Epithelial cell of prostate (primary cell): ENCODE measurements around the gene MICU1.
"Not testable (repeated sequence)": the region's sequence is repeated elsewhere in the genome, so short reads cannot be mapped to it uniquely, and the experiment has no call there.

ENCODE experiments used
- DNase-seq: peaks from one replicate; pipeline ENCODE4 v3.0.0-alpha.2; 2011; ENCODE audit warnings: low read depth, low spot score
- H3K27ac ChIP-seq: fragments of 450-650 bp; 2 replicates; pipeline ENCODE4 v1.5.1; 2017; ENCODE audit warnings: mild to moderate bottlenecking

Gene MICU1, protein sequence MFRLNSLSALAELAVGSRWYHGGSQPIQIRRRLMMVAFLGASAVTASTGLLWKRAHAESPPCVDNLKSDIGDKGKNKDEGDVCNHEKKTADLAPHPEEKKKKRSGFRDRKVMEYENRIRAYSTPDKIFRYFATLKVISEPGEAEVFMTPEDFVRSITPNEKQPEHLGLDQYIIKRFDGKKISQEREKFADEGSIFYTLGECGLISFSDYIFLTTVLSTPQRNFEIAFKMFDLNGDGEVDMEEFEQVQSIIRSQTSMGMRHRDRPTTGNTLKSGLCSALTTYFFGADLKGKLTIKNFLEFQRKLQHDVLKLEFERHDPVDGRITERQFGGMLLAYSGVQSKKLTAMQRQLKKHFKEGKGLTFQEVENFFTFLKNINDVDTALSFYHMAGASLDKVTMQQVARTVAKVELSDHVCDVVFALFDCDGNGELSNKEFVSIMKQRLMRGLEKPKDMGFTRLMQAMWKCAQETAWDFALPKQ

DNA sequence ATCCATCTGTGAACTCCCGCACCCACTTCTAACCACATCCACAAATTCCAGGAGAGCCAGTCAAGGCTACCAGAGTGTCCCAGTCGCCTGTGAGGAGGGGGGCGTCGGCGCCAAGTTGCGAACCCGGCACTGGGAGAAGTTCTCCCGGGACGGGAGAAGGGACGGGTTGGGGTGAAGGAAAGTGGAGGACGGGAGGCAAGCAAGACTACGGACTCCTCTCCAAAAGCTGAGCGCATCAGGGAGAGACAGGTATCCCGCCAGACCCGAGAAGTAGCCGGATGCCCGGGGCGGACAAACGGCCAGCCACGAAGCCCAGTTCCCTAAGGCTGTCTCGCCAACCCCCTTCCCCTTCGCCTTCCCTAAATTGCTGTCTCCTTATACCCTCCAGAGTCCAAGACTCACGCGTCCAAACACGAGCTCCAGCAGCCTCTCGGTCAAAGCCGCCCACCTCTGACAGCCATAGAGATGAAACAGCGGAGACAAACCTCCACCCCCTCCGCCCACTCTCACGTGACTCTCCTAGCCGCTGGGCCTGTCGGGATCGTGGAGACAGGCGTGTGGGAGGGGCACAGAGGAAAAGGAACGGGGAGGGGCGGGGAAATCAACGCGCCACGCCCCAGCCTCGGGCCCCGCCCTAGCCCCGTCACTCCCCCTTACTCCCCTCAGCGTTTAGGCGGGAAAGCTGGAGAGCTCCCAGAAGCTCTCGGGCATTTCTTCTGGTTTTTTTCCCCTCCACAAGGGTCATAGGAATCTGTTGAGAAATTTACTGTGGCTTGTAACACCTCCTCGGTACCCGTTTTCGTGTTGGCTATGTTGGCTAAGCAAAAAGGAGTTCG is at the start of gene MICU1:
Gene MICU1, minus strand, starts transcription at position 472 of the 836 bp plus-strand sequence. CDS start 59,286 bp downstream, outside the sequence.
- DNase-seq, result peak; percentile 57
- peak within 1 kb of the TSS; percentile 50 for H3K27ac ChIP-seq

DNA sequence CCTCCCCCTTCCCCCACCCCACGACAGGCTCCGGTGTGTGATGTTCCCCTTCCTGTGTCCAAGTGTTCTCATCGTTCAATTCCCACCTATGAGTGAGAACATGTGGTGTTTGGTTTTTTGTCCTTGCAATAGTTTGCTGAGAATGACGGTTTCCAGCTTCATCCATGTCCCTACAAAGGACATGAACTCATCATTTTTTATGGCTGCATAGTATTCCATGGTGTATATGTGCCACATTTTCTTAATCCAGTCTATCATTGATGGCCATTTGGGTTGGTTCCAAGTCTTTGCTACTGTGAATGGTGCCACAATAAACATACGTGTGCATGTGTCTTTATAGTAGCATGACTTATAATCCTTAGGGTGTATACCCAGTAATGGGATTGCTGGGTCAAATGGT is 48.3 kb upstream of the MICU1 start:
- not testable (repeated sequence) for DNase-seq, H3K27ac ChIP-seq

DNA sequence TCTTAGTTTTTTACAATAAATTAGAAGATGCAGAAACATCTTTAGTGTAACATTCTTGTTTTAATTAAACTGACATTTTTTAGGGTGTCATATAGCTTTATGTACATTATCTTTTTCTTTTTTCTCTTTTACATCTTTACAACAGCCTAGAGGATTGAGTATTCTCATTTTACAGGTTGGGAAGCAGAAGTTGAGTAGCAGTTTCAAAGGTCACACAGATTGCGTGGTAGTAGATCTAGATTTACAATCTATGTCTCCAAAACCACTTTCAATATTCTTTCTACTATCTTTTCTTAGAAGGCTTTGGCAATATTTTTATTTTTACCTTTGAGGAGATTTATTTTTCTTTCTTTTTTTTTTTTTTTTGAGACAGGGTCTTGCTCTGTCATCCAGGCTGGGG is 47.4 kb upstream of the MICU1 start:
- DNase-seq, result no peak
- H3K27ac ChIP-seq, result no peak overlapping the region

DNA sequence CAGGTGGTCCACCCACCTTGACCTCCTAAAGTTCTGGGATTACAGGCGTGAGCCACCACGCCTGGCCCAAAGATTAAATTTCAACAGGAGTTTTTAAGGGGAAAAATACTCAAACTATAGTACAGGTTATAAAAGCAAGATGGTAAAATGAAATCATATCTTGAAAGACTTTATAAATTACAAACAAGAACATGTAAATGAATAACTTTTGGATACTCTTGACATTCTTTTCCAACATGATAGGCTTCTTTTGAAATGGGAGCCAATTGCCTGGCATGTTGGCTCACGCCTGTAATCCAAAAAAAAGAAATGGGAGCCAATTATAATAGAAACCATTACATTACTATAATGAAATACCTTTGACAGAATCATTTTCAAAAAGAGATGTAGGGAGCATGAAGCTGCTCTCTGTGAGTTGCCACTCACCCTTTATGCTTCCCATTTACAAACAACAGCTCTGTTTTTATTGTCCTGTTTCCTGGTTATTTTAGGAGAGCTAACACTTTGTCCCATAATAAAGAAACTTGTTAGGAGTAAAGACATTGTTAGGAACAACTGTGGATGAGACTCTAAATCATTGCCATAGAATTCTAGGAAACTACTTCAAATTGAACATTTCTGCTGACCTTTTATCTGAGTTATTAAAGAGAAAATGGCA is 41.5 kb upstream of the MICU1 start:
- DNase-seq, result no peak
- H3K27ac ChIP-seq, result peak overlapping the region; percentile 82

DNA sequence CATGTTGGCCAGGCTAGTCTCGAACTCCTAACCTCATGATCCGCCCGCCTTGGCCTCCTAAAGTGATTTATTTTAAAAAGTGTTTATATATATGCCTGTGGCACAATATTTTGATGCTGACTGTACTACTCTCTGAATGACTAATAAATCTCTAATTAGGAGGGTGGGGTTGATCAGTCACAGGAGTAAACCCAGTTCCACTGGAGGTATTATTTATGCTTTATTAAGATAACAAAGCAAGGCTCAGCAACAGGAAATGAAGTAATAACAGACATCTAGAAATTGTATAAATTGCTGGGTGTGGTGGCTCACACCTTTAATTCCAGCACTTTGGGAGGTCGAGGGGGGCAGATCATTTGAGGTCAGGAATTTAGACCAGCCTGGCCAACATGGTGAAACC is 40.0 kb upstream of the MICU1 start:
- peak overlapping the region; percentile 82 for H3K27ac ChIP-seq
- DNase-seq, result peak; percentile 74

DNA sequence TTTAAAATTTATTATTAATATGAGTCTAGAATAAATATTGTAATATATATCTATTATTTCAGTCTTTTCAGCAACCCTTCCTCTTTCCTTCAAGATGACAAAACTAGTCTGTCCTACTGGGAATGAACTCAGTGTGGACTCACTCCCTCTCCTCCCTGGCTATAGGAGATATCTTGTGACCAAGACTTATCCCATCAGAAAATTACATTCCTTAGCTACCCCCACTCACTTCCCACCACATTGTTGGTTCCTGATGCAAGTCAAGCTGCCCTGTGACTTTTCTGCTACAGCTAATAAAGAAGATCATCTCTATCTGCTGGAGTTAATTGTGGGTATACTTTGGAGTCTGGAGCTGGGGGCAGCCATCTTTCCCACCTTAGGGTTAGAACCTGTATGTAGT is 38.1 kb upstream of the MICU1 start:
- H3K27ac ChIP-seq, result no peak overlapping the region
- DNase-seq, result no peak

DNA sequence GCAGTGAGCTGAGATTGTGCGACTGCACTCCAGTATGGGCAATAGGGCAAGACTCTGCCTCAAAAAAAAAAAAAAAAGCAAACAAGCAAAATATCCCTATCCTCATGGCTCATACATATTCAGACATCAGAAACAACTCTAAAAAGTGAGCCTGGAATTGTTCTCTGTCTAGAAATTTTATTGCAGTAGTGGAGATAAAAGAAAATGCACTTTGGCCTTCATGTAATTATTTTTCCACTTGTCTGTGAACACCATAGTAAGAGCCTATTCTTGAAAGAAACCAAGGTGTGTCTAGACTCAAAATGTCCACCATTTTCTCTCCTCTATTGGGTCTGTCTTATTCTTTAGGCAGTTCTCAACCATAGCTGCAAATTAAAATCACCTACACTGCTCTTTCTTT is 35.6 kb upstream of the MICU1 start:
- H3K27ac ChIP-seq, result no peak overlapping the region
- no peak for DNase-seq

DNA sequence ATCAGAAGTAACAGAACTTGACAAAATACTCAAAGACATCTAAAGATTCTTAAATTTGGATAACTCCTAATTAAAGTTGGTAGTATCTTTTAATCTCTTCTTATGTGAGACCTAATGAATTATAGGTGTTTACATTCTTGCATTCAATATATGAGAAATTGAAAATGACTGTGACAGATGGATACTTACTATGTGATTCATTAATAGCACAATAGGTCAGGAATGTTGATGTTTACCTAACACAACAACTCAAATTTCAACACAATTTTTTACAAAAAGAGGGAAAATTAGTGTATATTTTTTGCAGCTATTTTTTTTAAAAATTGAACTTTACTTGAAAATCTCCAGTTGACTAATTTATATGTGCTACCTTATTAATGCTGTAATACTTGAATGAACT is 34.3 kb upstream of the MICU1 start:
- no peak overlapping the region for H3K27ac ChIP-seq
- DNase-seq, result no peak

DNA sequence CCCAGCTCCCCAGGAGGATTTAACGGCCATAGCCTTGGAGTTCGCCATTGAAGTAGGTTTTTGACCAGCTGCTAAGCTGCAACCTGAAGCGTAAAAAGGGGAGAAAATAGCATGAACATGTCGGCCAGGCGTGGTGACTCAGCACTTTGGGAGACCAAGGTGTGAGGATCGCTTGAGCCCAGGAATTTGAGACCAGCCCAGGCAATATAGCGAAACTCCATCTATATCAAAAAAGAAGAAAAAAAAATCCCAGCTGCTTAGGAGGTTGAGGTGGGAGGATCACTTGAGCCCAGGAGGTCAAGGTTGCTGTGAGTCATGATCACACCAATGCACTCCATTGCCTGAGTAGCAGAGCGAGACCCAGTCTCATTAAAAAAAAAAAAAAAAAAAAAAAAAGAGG is 33.8 kb upstream of the MICU1 start:
- DNase-seq, result no peak
- no peak overlapping the region for H3K27ac ChIP-seq

DNA sequence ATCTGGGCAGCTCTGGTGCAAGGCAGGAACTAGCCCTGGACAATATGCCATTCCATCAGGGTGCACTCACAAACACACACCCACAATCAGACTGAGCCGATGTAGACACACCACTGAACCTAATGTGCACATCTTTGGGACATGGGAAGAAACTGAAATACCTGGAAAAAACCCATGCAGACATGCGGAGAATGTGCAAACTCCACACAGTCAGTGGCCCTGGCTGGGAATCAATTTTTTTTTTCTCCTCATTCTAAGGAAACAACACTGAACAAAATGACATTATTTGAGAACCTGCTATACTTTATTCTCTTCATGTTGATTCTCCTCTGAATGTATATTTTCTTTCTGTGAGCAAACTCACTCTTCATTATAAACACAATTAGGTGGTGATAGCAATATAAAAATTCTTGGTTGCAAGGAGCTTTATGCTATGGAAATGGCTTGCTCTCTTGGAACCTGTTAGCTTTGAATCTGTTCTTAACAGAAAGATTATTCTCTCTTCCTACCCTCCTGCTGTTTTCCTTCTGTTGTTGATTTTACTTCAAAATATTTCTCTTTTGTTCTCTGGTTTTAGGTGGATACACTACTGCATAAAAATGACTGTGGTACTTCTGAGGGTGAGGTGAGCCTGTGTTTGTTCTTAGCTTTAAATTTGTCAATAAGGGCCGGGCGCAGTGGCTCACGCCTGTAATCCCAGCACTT is 33.0 kb upstream of the MICU1 start:
- no peak overlapping the region for H3K27ac ChIP-seq
- no peak for DNase-seq

DNA sequence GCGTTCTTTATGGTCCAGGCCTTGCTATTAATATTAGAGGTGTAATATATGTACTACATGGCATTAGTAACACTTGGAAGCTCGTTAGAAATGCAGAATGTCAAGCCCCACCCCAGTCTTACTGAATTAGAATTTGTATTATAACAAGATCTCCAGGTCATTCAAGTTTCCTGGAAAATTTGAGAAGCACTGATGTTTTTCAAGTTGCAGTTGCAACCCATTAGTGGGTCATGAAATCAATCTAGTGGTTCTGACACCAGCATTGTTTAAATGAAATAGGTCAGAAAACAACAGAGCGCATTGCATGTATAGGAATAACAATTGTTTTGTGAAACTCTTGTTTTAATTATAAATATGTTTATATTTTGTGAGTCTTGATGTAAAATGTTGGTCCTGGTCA is 28.8 kb upstream of the MICU1 start:
- no peak for DNase-seq
- no peak overlapping the region for H3K27ac ChIP-seq

DNA sequence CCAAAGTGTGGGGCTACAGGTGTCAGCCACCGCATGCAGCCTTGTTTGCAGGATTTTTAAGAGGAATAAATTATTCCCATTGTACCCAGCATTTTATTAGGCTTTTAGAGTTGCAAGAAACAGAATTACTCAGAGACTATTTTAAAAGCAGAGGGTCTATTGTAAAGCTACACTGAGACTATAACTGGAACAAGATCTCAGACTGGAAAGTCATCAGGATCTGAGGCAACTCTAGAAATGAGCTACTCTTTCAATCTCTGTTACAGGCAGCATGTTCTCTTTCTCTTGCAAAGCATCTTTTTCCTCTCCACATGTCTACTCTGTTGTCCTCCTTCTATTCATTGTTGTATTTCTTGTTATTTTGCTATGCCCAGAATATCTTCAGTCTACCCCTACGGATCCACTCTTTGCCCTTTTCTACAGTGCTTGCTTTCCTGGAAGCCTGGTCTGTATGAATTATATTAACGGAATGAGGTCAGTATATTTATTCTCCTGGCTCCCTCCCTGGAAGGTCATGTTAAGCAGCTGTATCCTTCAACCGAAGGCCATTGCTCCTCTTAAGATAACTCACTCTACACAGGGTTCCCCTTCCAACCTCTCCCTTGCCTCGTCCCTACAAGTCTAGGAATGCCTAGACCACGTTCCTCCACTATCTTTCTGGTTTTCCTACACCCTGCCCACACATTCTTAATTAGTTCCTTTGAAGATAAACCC is 27.7 kb upstream of the MICU1 start:
- no peak overlapping the region for H3K27ac ChIP-seq
- no peak for DNase-seq

DNA sequence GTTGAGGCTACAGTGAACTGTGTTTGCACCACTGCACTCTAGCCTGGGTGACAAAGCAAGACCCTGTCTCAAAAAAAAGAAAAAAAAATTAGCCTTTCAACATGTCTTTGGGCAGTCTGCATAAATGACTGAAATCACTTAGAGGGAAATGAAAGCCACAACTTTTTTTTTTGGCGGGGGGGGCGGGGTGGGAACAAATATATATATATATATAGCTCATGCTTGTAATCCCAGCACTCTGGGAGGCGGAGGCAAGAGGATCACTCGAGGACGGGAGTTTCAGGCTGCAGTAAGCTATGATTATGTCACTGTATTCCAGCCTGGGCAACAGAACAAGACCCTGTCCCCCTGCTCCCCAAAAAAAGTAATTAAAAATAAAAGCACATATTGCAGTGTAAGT is 23.4 kb upstream of the MICU1 start:
- no peak overlapping the region for H3K27ac ChIP-seq
- no peak for DNase-seq

DNA sequence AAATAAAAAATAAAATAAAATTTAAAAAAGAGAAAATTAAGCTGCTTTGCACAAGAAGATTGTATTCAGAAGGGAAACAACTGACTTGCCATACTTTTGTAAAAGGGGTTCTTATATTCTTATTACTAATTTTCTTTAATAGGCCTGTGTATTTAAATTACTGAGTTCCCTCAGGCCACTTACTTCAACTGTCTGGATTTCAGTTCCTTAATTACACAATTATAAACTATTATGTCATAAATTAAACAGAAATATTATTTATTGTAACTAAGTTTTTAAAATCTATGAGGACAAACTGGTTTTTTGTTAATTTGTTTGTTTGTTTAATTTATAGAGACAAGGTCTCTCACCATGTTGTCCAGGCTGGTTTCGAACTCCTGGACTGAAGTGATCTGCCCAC is 22.4 kb upstream of the MICU1 start:
- no peak for DNase-seq
- no peak overlapping the region for H3K27ac ChIP-seq

DNA sequence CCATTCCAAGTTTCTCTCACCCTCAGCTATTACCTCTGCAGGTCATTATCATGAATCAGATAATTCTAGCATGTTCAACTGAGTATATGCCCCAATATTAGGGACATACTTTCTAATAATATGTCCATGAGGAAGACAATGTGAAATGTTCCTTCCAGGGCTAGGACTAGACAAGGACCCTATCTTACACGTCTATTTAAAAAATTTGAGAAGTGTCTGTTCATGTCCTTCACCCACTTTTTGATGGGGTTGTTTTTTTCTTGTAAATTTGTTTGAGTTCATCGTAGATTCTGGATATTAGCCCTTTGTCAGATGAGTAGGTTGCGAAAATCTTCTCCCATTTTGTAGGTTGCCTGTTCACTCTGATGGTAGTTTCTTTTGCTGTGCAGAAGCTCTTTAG is 21.1 kb upstream of the MICU1 start:
- H3K27ac ChIP-seq, DNase-seq: not testable (repeated sequence)

DNA sequence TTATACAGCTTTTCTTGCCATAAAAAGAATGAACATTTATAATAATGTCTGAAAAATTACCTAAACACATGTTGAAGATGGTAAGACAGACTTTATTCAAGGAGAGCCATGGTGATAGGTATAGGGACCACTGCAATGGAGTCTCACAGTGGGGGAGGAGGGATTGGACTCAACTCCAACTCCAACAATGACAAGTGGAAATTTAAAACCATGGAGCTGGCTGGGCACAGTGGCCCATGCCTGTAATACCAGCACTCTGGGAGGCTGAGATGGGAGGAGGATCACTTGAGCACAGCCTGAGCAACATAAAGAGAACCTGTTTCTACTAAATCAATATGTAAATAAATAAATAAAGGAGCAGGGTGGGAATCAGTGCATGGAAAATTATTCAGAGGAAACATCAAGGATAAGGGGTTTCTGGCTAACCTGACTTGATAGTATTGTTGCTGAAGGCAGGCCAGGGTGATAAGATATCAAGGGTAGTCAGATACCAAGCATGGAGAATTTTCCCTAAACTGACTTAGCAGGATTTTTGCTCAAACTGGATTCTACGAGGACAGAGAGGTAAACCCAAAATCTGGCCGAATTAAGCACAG is 19.5 kb upstream of the MICU1 start:
- no peak for DNase-seq
- no peak overlapping the region for H3K27ac ChIP-seq

DNA sequence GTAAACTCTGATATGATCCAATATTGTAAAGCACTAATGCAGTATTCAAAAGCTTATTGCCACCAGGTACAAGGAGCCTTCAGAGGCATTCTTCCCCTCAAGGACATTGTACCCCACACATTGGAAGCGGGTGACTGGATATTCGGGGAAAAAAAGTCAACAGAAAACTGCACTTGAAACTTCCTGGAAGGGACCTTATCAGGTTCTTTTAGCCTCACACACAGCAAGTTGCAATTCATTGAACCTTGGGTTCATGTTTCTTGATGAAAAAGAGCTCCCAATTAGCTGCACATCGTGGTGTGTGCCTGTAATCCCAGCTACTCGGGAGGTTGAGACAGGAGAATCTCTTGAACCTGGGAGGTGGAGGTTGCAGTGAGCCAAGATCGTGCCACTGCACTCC is 16.4 kb upstream of the MICU1 start:
- no peak overlapping the region for H3K27ac ChIP-seq

DNA sequence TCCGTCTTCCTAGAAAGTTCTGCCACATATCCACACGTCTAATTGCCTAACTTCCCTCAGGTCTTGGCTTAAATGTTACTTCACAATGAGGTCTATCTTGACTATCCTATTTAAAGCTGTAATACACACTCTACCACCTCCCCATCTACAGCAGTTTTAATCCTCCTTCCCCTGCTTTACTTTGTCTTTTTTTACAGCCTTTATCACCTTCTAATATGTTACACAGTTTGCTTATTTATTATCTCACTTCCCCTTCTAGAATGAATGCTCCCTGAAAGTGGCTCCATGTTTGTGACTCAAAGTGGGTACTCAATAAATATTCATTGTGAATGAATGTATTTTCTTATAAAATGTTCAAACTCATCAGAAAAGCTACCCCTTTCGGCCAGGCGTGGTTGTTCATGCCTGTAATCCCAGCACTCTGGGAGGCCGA is 13.6 kb upstream of the MICU1 start:
- no peak for DNase-seq
- no peak overlapping the region for H3K27ac ChIP-seq

More for the DNA sequence above, 16.4 kb upstream of the MICU1 start:
- no peak for DNase-seq
